HG02885 (cell line): Measurements from ENCODE around the gene ADARB2.
"Not testable (repeated sequence)": the region's sequence is repeated elsewhere in the genome, so short reads cannot be mapped to it uniquely, and the experiment has no call there.

Source experiments
- ATAC-seq: cut with Tn5 transposase; IDR thresholded peaks from one replicate; pipeline ENCODE4 v1.9.1; 2021; ENCODE audit warnings: mild to moderate bottlenecking; ENCODE audit not compliant: unreplicated experiment, poor library complexity

ADARB2 gene

GRCh38 chr10:1264001-1264400 is 473.3 kb downstream of the ADARB2 start:
- ATAC-seq, result no peak

- no peak for ATAC-seq
These were observed 480.1 kb downstream of the ADARB2 start for GRCh38 chr10:1257274-1257673.

- ATAC-seq, result no peak
These were observed 480.9 kb downstream of the ADARB2 start for GRCh38 chr10:1256432-1256725.

DNA sequence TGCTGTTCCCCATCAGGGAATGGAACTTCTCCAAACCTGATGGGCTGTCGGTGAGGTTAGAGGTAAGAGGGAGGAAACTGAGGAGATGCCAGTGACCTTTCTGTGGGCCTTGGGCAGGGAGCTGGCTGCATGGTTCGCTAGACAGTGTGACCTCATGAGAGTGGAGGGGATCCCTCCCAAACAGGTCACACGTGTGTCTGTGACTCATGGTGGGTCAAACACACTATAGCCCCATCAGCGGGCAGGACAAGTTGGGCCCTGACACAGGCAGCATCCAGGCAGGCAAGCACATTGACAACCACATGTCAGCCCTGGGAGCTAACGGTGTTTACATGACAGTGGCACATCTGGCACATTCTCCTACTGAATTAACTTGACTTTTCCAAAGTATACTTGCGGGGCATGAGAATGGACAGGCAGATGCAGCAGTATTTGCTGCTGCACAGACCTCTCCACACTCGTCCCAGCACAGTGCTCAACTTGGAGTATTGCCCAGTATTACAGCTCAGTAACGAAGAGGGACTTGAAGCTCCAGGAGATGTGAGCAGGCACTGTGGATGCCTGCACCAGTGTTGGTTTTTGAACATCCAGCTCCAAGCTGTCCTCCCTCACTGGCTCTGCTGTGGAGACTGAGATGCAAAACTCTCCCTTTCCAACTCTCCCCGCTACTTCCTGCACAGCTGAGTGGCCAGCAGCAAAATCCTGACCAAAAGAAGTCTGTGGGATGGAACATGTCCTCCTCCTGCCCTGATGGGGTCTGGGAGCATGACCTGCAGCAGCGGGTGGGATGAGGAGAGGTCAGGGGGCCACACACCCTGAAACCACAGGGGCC is 481.5 kb downstream of the ADARB2 start:
- ATAC-seq, result no peak

DNA sequence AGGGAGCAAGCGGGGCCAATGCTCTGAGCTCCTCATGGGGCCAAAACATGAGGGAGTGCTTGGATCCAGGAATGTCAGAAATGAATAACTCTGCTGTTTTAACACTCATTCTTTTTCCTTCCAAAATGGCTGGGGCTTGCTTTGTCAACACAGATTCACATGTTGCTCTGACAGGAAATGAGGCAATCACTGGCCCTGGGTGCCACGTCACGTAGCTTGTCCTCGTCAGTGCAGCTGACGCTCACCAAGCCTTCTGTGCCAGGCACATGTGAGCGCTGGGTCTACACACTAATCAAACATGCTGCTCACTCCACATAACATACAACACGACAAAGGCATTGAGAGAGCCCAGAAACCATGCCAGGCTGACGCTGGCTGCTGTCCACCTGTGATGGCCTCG is 482.2 kb downstream of the ADARB2 start:
- no peak for ATAC-seq

GRCh38 chr10:1253523-1254353 is 483.6 kb downstream of the ADARB2 start:
- no peak for ATAC-seq

- ATAC-seq, result no peak
These were observed 485.6 kb downstream of the ADARB2 start for GRCh38 chr10:1251769-1252168.

DNA sequence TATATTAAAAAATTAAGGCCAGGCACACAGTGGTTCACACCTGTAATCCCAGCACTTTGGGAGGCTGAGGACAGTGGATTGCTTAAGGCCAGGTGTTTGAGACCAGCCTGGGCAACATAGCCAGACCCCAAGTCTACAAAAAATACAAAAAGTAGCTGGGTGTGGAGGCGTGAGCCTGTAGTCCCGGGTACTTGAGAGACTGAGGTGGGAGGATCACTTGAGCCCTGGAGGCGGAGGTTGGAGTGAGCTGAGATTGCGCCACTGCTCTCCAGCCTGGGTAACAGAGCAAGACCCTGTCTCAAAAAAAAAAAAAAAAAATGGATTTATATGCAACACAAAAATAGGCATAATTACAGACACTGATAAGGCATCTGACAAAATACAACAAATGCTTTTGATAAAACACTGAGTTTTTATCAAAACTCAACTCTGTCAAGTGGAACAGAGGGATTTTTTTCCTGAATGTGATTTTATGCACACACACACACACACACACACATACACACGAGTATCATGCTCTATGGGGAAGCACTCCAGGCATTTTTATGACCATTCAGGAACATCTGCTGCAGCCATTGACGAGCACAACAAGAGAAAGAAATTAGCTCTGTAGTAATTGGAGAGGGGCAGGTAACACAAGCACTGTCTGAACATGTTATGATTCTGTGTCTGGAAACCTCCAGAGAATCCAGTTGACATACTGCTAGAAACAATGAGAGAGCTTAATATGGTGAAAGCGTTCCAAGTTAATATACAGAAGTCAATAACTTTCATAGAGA is 488.0 kb downstream of the ADARB2 start:
- no peak for ATAC-seq

- ATAC-seq, result not testable (repeated sequence)
These were observed 489.1 kb downstream of the ADARB2 start for GRCh38 chr10:1248262-1248630.

- no peak for ATAC-seq
These were observed 489.6 kb downstream of the ADARB2 start for GRCh38 chr10:1247598-1248261.

- no peak for ATAC-seq
These were observed 492.8 kb downstream of the ADARB2 start for GRCh38 chr10:1244493-1244892.

DNA sequence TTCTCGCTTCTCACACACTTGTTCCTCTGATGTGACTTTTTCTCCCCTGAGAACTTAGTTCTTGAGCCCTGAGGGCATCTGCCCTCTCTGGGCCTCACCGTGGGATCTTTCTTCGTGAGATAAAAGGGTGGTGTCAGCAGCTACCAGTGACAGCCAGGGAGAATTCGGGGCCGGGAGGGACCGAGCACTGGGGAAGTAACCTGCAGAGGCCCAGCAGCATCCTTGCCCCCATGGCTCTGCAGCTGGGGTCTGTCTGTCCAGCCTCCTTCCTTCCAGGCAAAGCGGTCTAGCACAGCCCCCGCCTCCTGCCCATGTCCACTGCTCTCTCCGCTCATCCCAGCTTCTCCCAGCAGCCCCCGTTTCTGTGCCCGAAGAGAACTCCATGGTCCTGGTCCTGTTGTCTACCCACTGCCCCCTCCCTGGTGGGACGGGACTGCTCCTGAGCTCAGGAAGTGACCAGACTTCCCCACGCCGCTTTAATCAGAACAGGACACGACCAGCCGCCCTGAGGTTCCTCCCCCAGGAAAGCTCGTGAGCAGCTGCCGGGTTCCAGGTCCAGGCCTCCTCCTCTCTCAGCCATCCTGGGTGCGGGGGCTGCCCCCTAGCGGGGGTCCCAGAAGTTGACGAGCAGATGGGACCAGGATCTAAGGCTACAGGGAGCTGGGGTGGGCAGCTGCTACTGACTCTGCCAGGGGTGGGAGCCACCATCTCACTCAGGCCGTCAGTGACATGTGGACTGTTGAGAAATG is 493.7 kb downstream of the ADARB2 start:
- no peak for ATAC-seq

GRCh38 chr10:1242975-1243374 is 494.4 kb downstream of the ADARB2 start:
- no peak for ATAC-seq

DNA sequence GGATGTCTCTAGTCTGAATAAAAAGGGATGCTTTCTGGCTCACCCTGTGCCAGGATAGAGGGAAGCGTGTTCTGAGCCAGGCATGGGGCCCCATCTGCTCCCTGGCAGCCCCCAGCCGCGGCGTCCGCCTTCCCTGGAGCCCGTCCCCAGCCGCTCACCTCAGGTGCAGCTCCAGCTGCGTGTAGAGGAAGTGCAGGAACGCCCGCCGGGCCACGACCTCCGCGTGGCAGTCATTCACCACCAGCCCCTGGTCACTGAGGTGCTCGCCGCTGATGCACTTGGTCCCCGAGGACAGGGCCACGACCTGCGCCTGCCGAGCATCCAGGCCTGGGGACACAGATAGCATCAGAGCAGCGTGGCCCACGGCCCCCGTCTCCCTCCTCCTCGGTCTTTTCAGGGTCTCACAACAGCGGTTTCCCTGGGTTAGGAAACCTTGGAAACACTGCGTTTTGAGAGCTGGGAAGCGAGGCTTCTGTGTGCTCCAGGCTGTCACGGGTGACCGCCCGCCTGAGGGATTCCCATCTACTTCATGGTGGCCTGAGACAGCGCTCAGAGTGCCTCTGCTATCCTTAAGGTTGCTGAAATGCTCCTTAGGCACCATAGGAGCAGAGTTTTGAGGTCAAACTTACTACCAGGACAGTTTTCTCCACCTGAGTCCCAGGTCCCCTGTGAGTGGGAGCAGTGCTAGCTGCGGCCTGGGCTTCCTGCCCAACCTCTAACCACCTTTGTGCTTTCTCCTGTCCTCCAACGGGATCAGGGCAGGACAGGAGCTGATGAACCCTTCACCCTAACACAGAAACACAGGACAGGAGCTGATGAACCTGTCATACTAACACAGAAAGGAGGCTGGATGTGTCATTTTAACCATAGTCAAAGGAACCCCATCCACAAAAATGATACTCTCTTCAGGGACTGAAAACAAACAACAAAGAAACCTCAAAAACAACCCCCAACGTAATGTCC is 495.1 kb downstream of the ADARB2 start:
- no peak for ATAC-seq

DNA sequence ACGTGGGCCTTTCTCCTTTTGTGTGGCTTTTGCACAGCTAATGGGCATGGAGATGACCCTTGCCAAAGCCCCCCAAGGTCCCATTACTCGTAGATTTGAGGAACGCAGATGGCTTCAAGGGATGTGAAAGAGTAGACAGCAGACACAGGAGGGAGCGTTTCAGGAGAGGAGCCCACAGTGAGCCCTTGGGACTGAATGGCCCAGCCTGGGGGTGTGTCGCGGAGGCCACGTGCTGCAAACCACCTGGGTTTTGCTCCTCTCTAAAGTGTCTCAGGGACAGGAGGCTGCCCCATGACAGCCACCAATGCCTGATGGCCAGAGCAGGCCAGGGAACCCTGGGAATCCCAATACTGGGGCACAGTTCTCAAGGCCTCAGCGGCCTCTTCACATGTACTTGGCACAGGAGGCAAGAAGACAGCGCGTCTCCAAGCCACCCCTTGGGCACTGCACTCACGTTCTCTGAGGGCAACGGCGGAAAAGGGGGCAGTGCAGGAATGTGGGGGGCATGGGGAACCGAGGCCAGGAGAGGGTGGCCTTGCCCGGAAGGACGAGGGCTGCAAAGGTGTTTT is 495.9 kb downstream of the ADARB2 start:
- no peak for ATAC-seq

DNA sequence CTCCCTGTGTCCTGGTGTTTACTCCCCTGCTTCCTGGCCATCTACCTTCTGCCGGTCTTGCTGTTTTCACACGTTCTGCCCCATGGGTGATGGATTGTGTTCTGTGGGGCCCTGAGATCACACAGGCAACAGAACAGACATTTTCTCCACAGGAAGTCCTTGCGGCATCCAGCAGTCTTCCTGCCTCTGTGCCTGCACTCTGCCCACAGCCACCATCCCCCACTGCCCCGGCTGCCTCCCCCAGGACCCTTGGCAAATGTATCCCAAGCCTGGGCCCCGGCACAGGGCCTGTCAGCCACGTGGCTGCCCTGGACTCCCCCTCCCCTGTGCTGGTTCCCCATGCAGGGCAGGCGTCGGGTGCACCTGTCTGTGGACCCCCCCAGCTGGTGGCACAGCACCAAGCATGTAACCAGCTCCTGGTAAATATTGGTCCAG is 497.0 kb downstream of the ADARB2 start:
- ATAC-seq, result no peak

GRCh38 chr10:1233031-1233430 is 504.3 kb downstream of the ADARB2 start:
- no peak for ATAC-seq

DNA sequence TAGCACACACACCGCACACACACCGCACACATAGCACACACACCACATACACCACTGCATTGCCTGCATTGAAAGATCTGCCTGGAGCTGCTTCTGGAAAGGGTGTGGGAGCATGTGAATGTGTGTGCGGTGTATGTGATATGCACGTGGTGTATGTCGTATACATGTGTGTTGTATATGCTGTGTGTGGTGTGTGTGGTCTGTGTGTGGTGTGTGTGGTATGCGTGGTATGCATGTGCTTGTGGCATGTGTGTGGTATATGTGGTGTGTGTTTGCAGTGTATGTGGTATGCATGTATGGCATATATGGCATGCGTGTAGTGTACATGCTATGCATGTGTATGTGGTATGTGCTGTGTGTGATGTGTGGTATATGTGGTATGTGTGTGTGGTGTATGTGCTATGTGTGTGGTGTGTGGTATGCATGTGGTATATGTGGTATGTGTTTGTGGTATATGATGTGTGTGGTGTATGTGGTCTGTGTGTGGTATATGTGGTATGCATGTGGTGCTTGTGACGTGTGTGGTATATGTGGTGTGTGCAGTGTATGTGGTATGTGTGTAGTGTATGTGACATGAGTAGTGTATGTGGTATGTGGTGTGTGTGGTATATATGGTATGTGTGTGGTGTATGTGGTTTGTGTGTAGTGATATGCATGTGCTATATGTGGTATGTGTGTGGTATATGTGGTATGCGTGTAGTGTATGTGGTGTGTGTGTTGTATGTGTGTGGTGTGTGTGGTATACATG is 505.0 kb downstream of the ADARB2 start:
- ATAC-seq, result no peak
